Measurements from ENCODE around the gene GPC6.

The GPC6 gene

DNA sequence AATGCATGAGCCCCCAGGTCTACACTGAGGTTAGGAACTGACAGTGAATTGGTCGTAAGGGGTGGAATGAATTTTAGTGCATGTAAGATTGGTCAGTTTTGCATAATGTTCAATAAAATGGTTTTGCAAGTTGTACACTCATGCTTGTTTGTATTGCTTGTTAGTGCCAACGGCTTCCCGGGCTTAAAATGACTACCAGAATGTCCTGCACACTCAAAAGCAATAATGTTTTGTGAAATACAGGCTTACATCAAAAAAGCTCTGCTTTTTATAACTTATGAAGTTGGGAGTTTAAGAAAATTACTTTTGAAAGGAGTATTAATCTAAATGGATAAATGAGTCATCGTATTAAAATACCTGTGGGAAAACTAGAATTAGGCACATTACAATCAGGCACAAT, 112.9 kb downstream of the GPC6 start:
- no peak overlapping the region for H3K27ac ChIP-seq
- TF ChIP-seq, protein P1, sequence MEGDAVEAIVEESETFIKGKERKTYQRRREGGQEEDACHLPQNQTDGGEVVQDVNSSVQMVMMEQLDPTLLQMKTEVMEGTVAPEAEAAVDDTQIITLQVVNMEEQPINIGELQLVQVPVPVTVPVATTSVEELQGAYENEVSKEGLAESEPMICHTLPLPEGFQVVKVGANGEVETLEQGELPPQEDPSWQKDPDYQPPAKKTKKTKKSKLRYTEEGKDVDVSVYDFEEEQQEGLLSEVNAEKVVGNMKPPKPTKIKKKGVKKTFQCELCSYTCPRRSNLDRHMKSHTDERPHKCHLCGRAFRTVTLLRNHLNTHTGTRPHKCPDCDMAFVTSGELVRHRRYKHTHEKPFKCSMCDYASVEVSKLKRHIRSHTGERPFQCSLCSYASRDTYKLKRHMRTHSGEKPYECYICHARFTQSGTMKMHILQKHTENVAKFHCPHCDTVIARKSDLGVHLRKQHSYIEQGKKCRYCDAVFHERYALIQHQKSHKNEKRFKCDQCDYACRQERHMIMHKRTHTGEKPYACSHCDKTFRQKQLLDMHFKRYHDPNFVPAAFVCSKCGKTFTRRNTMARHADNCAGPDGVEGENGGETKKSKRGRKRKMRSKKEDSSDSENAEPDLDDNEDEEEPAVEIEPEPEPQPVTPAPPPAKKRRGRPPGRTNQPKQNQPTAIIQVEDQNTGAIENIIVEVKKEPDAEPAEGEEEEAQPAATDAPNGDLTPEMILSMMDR (conservative IDR thresholded peaks at IDR 0.05) = no peak

- TF ChIP-seq, protein P1 (conservative IDR thresholded peaks at IDR 0.05) = no peak
- no peak overlapping the region for H3K27ac ChIP-seq
Observed at GRCh38 chr13:93341517-93341916, 114.9 kb downstream of the GPC6 start.

DNA sequence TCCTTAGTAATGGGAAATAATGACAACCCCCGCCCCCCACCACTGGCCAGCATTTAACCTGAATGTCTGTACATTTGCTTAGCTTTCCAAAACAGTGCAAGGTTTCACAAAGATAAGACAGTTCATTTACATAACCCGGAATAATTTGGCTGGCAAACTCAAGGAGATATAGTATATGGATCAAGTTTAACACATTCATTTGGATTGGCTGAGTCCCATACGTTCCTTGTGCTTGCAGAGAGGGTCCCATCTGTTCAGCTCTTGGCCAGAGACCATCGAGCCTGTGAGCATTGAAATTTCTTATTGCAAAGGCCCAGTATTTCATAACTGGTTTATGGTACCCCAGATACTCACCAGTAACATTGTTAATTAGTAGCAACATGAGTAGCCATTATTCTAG, 116.5 kb downstream of the GPC6 start:
- TF ChIP-seq, protein P1 (conservative IDR thresholded peaks at IDR 0.05) = no peak
- no peak overlapping the region for H3K27ac ChIP-seq

DNA sequence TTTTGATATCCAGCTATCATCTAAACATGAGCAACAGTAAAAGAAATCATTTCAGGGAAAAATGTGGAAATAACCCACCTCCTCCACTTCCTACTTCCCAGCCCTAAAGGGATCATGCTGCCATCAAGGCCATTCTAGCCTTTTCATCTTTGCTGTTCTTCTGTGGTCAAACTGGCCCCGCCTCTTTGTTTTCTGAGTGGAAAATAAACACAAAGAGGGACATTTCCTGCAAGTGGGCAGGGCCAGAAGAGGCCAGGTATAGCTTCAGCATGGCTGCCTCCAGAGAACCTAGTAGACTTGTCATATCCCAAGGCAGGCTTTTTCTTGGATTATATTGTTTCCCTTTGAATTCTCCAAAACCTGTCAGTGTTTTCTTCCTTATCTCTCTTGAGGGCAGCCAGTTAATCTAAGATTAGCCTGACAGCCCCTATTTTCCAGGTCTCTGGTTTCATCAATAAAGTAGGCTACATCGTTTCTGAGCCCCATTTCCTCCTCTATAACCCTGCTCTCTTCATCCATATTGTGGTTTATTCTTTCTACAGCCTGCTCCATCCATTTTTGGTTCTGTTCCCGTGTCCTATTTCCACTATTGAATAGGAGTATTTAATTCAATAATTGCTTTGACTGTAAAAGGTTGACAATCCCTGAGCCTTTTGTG, 117.6 kb downstream of the GPC6 start:
- H3K27ac ChIP-seq = no peak overlapping the region
- TF ChIP-seq, protein P1 (conservative IDR thresholded peaks at IDR 0.05) = no peak

GRCh38 chr13:93345024-93345423, 118.4 kb downstream of the GPC6 start:
- H3K27ac ChIP-seq = no peak overlapping the region
- TF ChIP-seq, protein P1 (conservative IDR thresholded peaks at IDR 0.05) = no peak

DNA sequence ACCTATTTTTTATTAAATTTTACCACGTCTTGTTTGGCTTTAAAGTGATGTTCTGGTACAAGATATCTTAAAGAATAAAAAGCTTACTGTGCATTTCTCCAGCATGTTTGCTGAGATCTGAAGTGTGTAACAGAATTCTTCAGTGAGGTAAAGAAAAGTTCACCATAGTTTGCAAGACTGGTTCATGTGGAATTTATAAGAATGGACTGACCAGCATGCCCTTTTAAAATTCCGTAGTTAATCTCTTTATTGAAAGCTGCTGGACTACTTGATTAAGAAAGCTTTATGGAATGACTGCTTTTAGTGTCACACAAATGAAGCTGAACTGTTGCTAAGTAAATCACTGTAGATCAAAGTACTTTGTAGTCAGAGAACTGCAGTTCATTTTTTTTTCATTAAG, 119.2 kb downstream of the GPC6 start:
- H3K27ac ChIP-seq = no peak overlapping the region
- TF ChIP-seq, protein P1 (conservative IDR thresholded peaks at IDR 0.05) = no peak

- TF ChIP-seq, protein P1 (conservative IDR thresholded peaks at IDR 0.05) = no peak
- no peak overlapping the region for H3K27ac ChIP-seq
Observed at GRCh38 chr13:93352616-93353015, 126.0 kb downstream of the GPC6 start.
